Tibial nerve (tissue), 4 donors: ENCODE data around the gene LRRTM1. TPM values are rescaled to one million over a fixed set of nuclear protein-coding genes. Genes with fewer than 3 reads are reported as not detected.

Experiments
- DNase-seq, 2 donors: peaks; one replicate each; pipeline ENCODE4 v3.0.0-alpha.2; 2019; ENCODE audit warnings: low spot score in 2 of 2
- H3K27ac ChIP-seq, 4 donors: fragments of 200-600 bp; sonication (generic) in 3 of 4; one replicate each; pipeline ENCODE4 v1.5.1; 2017 to 2019; ENCODE audit warnings: mild to moderate bottlenecking in 1 of 4
- H3K27me3 ChIP-seq, 2 donors: fragments of 200-600 bp; sonication (generic) in 1 of 2; one replicate each; pipeline versions ENCODE4 v1.5.1 to v1.6.0; 2017 to 2019
- H3K36me3 ChIP-seq, 3 donors: fragments of 200-600 bp; sonication (generic); one replicate each; pipeline ENCODE4 v1.5.1; 2018 to 2019
- H3K4me1 ChIP-seq, 4 donors: fragments of 200-600 bp; sonication (generic) in 3 of 4; one replicate each; pipeline ENCODE4 v1.5.1; 2017 to 2019
- H3K4me3 ChIP-seq, 4 donors: fragments of 200-600 bp; sonication (generic) in 3 of 4; one replicate each; pipeline ENCODE4 v1.5.1; 2017 to 2019; ENCODE audit warnings: mild to moderate bottlenecking in 1 of 4, moderate library complexity in 1 of 4
- H3K9me3 ChIP-seq, 4 donors: fragments of 200-600 bp; sonication (generic) in 3 of 4; one replicate each; pipeline ENCODE4 v1.5.1; 2017 to 2019
- EP300 ChIP-seq, 2 donors: sonication (generic); formaldehyde crosslinking; IDR thresholded peaks; one replicate each; pipeline ENCODE4 v1.6.1; 2017; ENCODE audit warnings: antibody characterized with exemption in 2 of 2, mild to moderate bottlenecking in 1 of 2
- POLR2A ChIP-seq, 2 donors: fragments of 450-650 bp; IDR thresholded peaks; one replicate each; pipeline ENCODE4 v1.6.1; 2017; ENCODE audit warnings: antibody characterized with exemption in 2 of 2, mild to moderate bottlenecking in 2 of 2, moderate library complexity in 2 of 2
- WGBS, 2 donors: methylation state at CpG; one replicate each; pipeline ENCODE4 v1.1.5; 2018; 5-methylcytosine and 5-hydroxymethylcytosine counted together
- total RNA-seq, 4 donors: library from RNA; depleted of rRNA; stranded (reverse); fragments of >200 nt; gene quantifications; one replicate each; pipeline ENCODE4 v1.1.0, GENCODE V29; 2016
- TF ChIP-seq, protein P1 (sequence below), 5 experiments: fragments of 200-600 bp in 3 of 5; fragments of 450-650 bp in 2 of 5; sonication (generic) in 3 of 5; IDR thresholded peaks; one replicate each; pipeline ENCODE4 v1.5.1; 2016 to 2019; ENCODE audit warnings: antibody characterized with exemption in 5 of 5, mild to moderate bottlenecking in 3 of 5, moderate library complexity in 2 of 5

The LRRTM1 gene
- total RNA-seq, 4 donors from 2014 or later: 0.59 to 2.4 (median 1.8) TPM

DNA sequence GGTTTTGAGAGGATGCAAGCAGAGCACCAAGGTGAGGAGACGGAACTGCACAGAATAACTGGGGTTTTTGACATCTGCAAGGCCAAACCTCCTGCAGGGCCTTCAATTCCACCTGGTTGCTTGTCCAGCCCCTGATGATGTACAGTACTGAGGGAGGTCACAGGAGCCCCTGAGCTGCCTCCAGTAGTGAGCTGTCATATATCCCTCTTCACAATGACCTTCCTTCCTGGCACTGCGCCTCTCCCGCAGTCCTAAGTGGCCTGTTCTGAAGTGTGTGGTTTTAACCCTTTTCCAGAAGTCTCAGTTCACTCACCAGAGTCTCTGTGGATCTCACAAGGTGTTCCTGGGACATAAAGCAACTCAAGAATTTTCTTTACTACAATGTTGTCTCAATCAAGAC lies 45.3 kb downstream of the LRRTM1 start:
- H3K27me3 ChIP-seq: no peaks in the 10 kb centered on the region
- no peaks in the 10 kb centered on the region for H3K4me1 ChIP-seq
- 71 to 86% methylated on average over 3 of the region's 3 CpGs for WGBS, 2 donors
- no peaks in the 10 kb centered on the region for H3K9me3 ChIP-seq
- no peak for TF ChIP-seq POLR2A (IDR thresholded peaks at IDR 0.05)
- TF ChIP-seq, protein P1, sequence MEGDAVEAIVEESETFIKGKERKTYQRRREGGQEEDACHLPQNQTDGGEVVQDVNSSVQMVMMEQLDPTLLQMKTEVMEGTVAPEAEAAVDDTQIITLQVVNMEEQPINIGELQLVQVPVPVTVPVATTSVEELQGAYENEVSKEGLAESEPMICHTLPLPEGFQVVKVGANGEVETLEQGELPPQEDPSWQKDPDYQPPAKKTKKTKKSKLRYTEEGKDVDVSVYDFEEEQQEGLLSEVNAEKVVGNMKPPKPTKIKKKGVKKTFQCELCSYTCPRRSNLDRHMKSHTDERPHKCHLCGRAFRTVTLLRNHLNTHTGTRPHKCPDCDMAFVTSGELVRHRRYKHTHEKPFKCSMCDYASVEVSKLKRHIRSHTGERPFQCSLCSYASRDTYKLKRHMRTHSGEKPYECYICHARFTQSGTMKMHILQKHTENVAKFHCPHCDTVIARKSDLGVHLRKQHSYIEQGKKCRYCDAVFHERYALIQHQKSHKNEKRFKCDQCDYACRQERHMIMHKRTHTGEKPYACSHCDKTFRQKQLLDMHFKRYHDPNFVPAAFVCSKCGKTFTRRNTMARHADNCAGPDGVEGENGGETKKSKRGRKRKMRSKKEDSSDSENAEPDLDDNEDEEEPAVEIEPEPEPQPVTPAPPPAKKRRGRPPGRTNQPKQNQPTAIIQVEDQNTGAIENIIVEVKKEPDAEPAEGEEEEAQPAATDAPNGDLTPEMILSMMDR (IDR thresholded peaks at IDR 0.05): no peak
- TF ChIP-seq EP300 (IDR thresholded peaks at IDR 0.05): no peak
- H3K27ac ChIP-seq: no peak overlapping the region
- H3K36me3 ChIP-seq: no peaks in the 10 kb centered on the region
- DNase-seq: no peak
- H3K4me3 ChIP-seq: no peak overlapping the region

DNA sequence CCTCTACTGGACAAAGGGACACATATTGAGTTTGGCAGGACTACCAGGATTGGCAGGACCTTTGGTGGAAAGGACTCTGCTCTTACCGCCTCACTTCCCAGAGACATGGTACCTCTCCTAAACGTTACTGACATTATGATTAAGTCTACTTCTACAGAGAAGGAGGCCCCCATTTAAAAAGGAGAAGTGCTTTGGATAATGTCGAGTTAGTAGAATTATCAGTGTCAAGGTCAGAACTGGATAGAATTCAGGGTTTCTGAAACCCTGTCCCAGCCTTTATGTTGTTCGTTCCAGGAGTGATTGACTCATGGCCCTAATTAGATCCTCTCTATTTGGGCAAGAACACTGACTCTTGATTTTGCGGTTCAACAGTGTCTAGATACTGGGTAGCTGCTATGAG lies 45.8 kb downstream of the LRRTM1 start:
- TF ChIP-seq, protein P1 (IDR thresholded peaks at IDR 0.05): no peak
- no peak for TF ChIP-seq POLR2A (IDR thresholded peaks at IDR 0.05)
- no peak for TF ChIP-seq EP300 (IDR thresholded peaks at IDR 0.05)
- Histone ChIP-seq H3K27me3 (no peaks in the 10 kb centered on the region), H3K9me3 (no peaks in the 10 kb centered on the region), H3K27ac (no peak overlapping the region), H3K4me1 (no peaks in the 10 kb centered on the region), H3K4me3 (no peak overlapping the region), H3K36me3 (no peaks in the 10 kb centered on the region)
- DNase-seq: no peak
- WGBS, 2 donors: 86 to 88% methylated on average over 5 of the region's 5 CpGs

DNA sequence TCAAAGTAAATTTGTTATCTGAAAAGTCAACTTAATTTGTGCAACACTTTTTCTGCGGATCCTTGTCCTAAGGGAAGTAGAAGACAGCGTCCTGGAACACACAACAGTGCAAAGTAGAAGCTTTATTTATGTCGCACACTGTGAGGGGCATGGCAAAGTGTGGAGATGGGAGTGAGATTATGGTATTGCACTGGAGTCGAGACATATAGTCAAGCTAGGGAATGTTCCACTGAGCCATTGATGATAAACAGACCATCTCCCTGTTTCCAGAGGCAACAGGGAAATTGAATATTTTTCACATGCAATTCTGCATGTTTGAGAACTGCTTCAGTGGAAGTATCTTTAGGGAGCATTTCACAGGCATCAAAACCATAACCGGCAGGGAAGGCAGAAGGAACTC lies 46.2 kb downstream of the LRRTM1 start:
- Histone ChIP-seq H3K9me3 (no peaks in the 10 kb centered on the region), H3K4me1 (no peaks in the 10 kb centered on the region), H3K36me3 (no peaks in the 10 kb centered on the region), H3K27me3 (no peaks in the 10 kb centered on the region), H3K4me3 (no peak overlapping the region), H3K27ac (no peak overlapping the region)
- TF ChIP-seq POLR2A (IDR thresholded peaks at IDR 0.05) (no peak), EP300 (IDR thresholded peaks at IDR 0.05) (no peak)
- TF ChIP-seq, protein P1 (IDR thresholded peaks at IDR 0.05): no peak
- 81 to 83% methylated on average over 5 of the region's 5 CpGs for WGBS, 2 donors
- no peak for DNase-seq

DNA sequence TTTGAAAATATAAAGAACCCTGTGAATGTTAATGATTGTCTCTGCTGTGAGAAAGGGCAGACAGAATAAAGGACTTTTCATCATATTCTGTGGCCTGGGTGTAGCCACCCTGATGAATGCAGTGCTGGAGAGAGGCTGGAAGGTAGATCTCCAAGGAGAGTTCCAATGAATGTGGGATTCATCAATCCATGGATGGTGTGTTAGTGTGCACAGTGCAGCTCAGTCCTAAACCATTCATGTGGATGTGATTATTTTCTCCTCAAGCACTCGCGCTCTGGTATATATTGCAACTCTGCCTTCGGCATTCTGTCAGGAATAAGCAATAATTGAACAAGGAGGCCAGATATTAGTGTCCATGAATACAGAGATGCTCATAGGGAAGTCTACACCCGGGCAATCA lies 47.1 kb downstream of the LRRTM1 start:
- Histone ChIP-seq H3K27ac (no peak overlapping the region), H3K27me3 (no peaks in the 10 kb centered on the region), H3K36me3 (no peaks in the 10 kb centered on the region), H3K9me3 (no peaks in the 10 kb centered on the region), H3K4me3 (no peak overlapping the region), H3K4me1 (no peaks in the 10 kb centered on the region)
- TF ChIP-seq, protein P1 (IDR thresholded peaks at IDR 0.05): no peak
- TF ChIP-seq EP300 (IDR thresholded peaks at IDR 0.05): no peak
- TF ChIP-seq POLR2A (IDR thresholded peaks at IDR 0.05): no peak
- no peak for DNase-seq
- WGBS, 2 donors: 82 to 92% methylated on average over 4 of the region's 4 CpGs

DNA sequence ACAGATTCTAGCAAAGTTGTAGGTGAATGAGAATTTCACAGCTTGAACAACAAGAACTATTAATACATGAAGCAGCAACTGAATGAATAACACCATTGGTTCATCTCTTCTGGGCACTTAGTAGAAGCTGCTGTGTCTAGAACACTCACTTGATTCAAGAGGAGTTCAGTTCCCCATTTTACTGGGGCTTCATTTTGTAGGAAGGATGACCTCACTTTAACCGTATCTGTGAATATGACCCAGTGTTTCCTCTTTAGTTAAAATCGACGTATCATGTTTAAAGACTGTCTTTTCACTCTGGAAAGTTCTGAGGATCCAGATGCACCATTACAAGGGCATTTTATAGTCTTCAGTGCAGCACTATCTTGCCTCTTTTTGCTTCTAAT lies 47.8 kb downstream of the LRRTM1 start:
- TF ChIP-seq, protein P1 (IDR thresholded peaks at IDR 0.05): no peak
- TF ChIP-seq EP300 (IDR thresholded peaks at IDR 0.05) (no peak), POLR2A (IDR thresholded peaks at IDR 0.05) (no peak)
- H3K4me1 ChIP-seq: no peaks in the 10 kb centered on the region
- H3K27me3 ChIP-seq: no peaks in the 10 kb centered on the region
- H3K9me3 ChIP-seq: no peaks in the 10 kb centered on the region
- H3K27ac ChIP-seq: no peak overlapping the region
- no peak for DNase-seq
- no peak overlapping the region for H3K4me3 ChIP-seq
- H3K36me3 ChIP-seq: no peaks in the 10 kb centered on the region
- WGBS, 2 donors: 52 to 54% methylated on average over 3 of the region's 3 CpGs
